Measurements from ENCODE around the gene C6orf15.

Gene C6orf15

GRCh38 chr6:31144296-31144969 lies 32.1 kb upstream of the C6orf15 start:
- no peaks in the 10 kb centered on the region for H3K9me3 Mint-ChIP-seq
- H3K4me3 Mint-ChIP-seq: no peak overlapping the region
- H3K27me3 Mint-ChIP-seq (ENCODE audit: low read depth, poor library complexity): peaks cover 9% of the 10 kb centered on the region

GRCh38 chr6:31143148-31143547 lies 30.8 kb upstream of the C6orf15 start:
- Mint-ChIP-seq H3K9me3 (no peaks in the 10 kb centered on the region), H3K4me3 (no peak overlapping the region), H3K36me3 (ENCODE audit: low read depth) (peaks cover 21% of the 10 kb centered on the region), H3K27me3 (ENCODE audit: low read depth, poor library complexity) (peaks cover 10% of the 10 kb centered on the region), H3K4me1 (peaks cover 33% of the 10 kb centered on the region), H3K27ac (no peak overlapping the region)
- no peak for TF ChIP-seq CTCF (IDR thresholded peaks at IDR 0.05)
- DNase-seq: peak; percentile 53

More at GRCh38 chr6:31144296-31144969, 32.1 kb upstream of the C6orf15 start:
- H3K36me3 Mint-ChIP-seq (ENCODE audit: low read depth): peaks cover 21% of the 10 kb centered on the region
- no peak for TF ChIP-seq CTCF (IDR thresholded peaks at IDR 0.05)
- no peak for DNase-seq
- H3K4me1 Mint-ChIP-seq: peaks cover 30% of the 10 kb centered on the region
- H3K27ac Mint-ChIP-seq: no peak overlapping the region

- Mint-ChIP-seq H3K4me1 (peaks cover 39% of the 10 kb centered on the region), H3K27ac (peak overlapping the region; percentile 92), H3K4me3 (peak overlapping the region; percentile 54), H3K9me3 (no peaks in the 10 kb centered on the region), H3K27me3 (ENCODE audit: low read depth, poor library complexity) (peaks cover 10% of the 10 kb centered on the region), H3K36me3 (ENCODE audit: low read depth) (peaks cover 21% of the 10 kb centered on the region)
- DNase-seq: peak; percentile 12
- no peak for TF ChIP-seq CTCF (IDR thresholded peaks at IDR 0.05)
Measured at GRCh38 chr6:31142361-31142761, 30.0 kb upstream of the C6orf15 start.

GRCh38 chr6:31140643-31141042 lies 28.3 kb upstream of the C6orf15 start:
- DNase-seq: no peak
- no peak overlapping the region for H3K27ac Mint-ChIP-seq
- H3K9me3 Mint-ChIP-seq: no peaks in the 10 kb centered on the region

GRCh38 chr6:31139599-31139998 lies 27.2 kb upstream of the C6orf15 start:
- H3K9me3 Mint-ChIP-seq: no peaks in the 10 kb centered on the region
- peaks cover 40% of the 10 kb centered on the region for H3K4me1 Mint-ChIP-seq
- no peak for TF ChIP-seq CTCF (IDR thresholded peaks at IDR 0.05)
- H3K27ac Mint-ChIP-seq: no peak overlapping the region
- no peak for DNase-seq
- H3K4me3 Mint-ChIP-seq: no peak overlapping the region
- peaks cover 5% of the 10 kb centered on the region for H3K27me3 Mint-ChIP-seq (ENCODE audit: low read depth, poor library complexity)
- H3K36me3 Mint-ChIP-seq (ENCODE audit: low read depth): peaks cover 4% of the 10 kb centered on the region

More at GRCh38 chr6:31140643-31141042, 28.3 kb upstream of the C6orf15 start:
- H3K36me3 Mint-ChIP-seq (ENCODE audit: low read depth): peaks cover 13% of the 10 kb centered on the region
- no peak overlapping the region for H3K4me3 Mint-ChIP-seq
- peaks cover 40% of the 10 kb centered on the region for H3K4me1 Mint-ChIP-seq
- H3K27me3 Mint-ChIP-seq (ENCODE audit: low read depth, poor library complexity): peaks cover 7% of the 10 kb centered on the region
- TF ChIP-seq CTCF (IDR thresholded peaks at IDR 0.05): no peak

- TF ChIP-seq CTCF (IDR thresholded peaks at IDR 0.05): no peak
- H3K27ac Mint-ChIP-seq: no peak within 1 kb of the TSS
Measured at GRCh38 chr6:31138982-31139381, 26.6 kb upstream of the C6orf15 start, which contains the start of gene PSORS1C2. TSS of gene PSORS1C2 (minus strand) at chr6:31139066. CDS start at chr6:31139026, 40 bp downstream.

More at GRCh38 chr6:31138982-31139381, 26.6 kb upstream of the C6orf15 start, which contains the start of gene PSORS1C2:
- Mint-ChIP-seq H3K36me3 (ENCODE audit: low read depth) (no peaks in the 10 kb centered on the region), H3K27me3 (ENCODE audit: low read depth, poor library complexity) (peaks cover 5% of the 10 kb centered on the region), H3K9me3 (no peaks in the 10 kb centered on the region), H3K4me1 (peaks cover 40% of the 10 kb centered on the region), H3K4me3 (no peak within 1 kb of the TSS)
- DNase-seq: no peak
